ENCODE measurements around the gene DECR2.

DNA sequence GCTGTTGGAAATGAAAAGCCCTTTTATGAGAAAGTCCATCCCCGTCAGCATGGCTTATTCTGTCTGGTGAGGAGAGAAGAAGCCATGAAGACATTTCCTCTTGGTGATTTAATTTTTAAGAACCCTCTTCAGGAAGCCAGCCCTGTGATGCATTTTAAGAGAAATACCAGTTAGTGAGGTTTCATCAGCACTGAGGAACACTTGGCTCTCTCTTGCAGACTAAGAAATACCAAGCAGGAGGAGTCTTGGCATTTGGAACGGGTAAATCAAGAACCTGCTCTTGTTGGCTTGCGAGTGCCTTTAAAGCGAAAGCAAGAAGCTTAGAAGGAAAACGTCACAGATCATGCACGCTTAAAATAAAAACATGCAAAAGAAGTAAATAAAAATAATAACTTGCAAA is 41.3 kb downstream of the DECR2 start:
- TF ChIP-seq GATA2 (IDR thresholded peaks at IDR 0.05; ENCODE audit: low read depth, low read length) (no peak), GATA3 (IDR thresholded peaks at IDR 0.05; ENCODE audit: low read depth, low read length) (no peak)

Measured in SH-SY5Y (cell line).